ENCODE results near the gene PSMB11.

PSMB11 gene

GRCh38 chr14:23062002-23062401, 20.0 kb downstream of the PSMB11 start:
- no peak for DNase-seq

- no peak for DNase-seq
Observed at GRCh38 chr14:23063601-23064000, 21.6 kb downstream of the PSMB11 start.

- DNase-seq, result no peak
Observed at GRCh38 chr14:23066368-23066767, 24.4 kb downstream of the PSMB11 start.

GRCh38 chr14:23066855-23067744, 25.1 kb downstream of the PSMB11 start:
- DNase-seq, result no peak

GRCh38 chr14:23067847-23068788, 26.1 kb downstream of the PSMB11 start:
- DNase-seq, result no peak

DNA sequence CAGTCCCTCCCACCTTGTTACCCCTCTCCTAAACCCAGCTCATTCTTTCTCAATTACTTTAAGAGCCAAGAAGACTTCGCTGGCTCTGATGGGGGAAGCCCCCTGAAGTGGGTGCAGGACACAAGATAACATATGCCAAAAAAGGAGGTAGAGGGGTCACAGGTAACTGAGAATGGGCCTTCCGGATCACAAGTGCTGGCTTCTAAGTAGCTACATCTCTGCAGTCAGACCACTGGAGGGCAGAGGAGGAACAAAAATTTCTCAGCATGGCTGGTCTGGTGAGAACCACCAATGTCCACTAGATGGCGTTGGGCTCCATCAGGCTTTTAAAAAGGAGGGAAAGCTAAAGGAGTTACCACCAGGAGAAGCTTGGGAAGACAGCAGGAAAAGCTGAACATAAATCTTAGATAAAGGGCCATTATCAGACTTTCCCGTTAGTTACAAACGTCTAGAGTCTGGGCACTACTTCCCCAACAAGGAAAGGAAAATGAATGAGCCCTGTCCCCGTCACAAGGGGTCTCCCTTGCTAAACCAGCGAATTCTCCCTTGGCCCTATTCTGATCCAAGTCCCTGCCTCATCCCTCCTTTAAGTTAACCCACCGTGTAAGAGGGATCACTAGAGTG, 26.9 kb downstream of the PSMB11 start:
- peak; percentile 48 to 68 for DNase-seq

DNA sequence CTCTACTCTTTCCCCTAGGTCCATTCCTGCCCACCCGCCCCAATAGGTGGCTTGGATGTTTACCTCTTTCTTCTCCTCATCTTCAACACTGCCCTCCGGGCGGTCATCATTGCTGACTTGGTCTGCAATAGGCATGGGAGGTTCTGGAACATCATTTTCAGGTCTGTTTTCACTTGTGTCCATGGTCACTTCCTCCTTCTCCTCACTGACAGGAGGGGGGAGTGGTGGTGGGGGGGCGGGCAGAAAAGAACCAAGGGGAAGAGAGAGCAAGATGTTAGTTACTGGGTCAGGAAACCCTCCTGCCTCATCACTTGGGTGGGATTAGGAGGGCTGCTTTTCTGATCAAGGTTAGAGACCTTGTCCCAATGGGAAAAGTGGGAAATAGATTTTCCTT, 27.4 kb downstream of the PSMB11 start:
- no peak for DNase-seq

DNA sequence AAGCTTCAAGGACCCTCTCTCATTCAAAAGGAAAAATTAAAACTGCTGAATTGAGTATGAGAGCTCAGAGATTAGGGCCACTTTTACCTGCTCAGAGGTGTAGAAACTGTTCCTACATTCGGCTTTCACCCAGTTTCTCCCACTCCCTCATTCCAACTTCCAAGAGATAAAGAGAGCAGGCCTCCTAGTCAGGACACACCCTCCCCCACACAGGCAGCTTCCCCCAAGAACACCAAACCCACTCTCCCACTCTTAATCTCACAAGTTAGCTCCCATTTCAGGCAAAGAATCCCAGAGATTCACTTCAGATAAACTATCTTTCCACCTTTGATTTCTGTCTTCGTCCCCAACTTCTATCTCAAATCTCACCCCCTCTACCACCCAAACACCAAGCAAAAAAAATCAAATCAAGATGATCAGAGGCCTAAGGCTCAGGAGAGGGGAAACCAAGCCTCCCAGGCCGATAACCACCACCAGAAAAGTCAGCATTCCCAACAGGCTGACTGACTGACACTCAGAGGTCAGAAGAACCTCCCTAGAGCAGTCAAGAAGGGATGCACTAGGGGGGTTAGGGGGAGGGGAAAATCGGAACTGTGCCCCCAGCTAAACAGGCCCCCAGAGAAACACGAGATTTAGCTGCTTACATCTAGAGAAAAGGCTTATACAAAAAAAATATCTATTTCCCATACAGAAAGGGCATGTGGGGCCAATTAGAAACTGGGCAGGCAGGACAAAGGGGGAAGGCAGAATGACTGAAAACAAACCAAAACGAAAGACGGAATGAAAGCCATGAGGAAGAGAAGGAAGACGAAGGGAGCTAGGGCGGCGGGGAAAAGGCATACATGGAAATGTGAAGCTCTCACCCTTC, 28.5 kb downstream of the PSMB11 start:
- DNase-seq, result no peak

GRCh38 chr14:23071244-23071920, 29.4 kb downstream of the PSMB11 start:
- peak; percentile 70 to 77 for DNase-seq

- DNase-seq, result no peak
Observed at GRCh38 chr14:23071921-23072539, 30.0 kb downstream of the PSMB11 start.

GRCh38 chr14:23074906-23075305, 32.9 kb downstream of the PSMB11 start:
- DNase-seq, result no peak

DNA sequence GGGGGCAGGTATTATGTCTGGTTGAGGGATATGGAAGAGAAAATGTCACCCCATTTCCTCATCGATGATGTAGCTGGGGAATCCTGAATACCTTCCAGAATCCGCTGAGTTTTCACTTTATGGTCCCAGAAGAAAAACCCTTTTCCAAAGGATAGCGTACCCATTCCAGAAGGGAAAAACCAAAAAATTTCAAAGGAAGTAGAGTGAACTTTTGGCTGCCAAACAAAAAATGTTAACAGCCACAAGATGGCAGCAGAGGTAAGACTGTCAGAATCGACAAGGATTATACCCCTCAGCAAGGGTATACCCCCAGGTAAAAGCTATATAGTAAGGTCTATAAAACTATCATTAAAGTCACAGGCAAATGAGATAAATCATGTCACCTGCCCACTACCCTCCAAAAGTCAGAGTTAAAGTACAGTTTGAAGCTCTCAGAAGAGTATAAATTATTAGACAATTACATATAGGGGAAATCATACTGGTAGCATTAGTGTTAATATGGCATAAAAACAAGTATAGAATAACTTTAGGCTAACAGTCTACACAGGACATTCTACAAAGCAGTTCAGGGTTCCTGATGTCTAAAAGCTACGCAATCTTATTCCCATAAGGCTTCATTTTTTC, 34.9 kb downstream of the PSMB11 start:
- DNase-seq, result no peak

DNA sequence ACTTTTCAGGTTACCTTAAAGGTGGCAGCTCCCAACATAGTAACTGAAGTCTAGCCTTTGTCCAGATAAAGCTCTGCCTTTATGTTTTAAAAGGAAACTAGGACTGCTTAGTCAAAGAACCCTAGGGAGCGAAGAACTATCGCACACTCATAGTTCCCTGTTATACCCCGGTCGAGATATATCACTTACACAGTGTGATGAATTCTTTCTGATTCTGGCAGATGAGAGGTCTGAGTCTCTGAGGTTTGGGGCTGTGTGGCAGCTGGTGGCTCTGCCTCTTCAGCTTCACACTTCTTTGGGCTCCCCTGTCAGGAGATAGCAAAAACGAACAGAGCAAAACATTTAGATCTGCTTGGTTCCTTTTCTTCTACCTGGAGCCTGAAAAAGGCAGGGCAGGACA, 36.0 kb downstream of the PSMB11 start:
- no peak for DNase-seq

DNA sequence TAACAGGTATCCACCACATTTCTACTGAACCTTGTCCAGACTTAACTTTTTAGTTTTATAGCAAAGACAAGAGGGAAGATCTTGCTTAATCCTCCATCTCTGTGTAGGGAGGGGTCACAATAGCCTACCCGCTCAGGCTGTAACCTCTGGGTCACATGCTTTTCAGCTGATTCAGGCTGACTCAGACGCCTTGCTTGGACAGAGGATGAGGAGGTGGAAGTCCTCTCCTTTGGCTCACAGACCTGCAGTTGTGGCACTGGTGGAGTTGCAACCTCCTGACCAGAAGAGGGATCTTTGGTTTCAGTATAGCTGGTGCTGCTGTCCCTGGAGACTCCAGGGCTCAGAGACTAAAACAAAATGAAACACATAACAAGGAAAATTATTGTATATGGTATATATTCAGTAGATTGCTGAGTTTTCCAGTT, 36.7 kb downstream of the PSMB11 start:
- no peak for DNase-seq

DNA sequence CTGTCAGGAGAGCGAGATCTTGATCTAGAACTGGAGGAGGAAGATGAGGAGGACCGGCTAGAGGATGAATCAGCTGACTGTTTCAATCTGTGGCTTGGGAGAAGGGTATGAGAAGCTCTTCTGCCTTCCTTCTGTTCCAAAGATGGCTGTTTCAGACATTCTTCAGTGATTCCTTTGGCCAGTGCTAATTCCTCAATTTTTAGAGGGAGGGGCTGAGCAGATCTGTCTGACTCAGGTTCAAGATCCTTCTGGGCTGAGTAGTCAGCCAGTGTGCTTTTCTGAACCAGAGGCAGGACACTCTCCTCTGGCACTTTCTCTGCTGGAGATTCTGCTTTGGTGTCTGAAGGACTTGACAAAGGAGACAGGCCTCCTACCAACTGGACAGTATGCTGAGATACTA, 37.7 kb downstream of the PSMB11 start:
- DNase-seq, result no peak

GRCh38 chr14:23080474-23080873, 38.5 kb downstream of the PSMB11 start:
- no peak for DNase-seq

DNA sequence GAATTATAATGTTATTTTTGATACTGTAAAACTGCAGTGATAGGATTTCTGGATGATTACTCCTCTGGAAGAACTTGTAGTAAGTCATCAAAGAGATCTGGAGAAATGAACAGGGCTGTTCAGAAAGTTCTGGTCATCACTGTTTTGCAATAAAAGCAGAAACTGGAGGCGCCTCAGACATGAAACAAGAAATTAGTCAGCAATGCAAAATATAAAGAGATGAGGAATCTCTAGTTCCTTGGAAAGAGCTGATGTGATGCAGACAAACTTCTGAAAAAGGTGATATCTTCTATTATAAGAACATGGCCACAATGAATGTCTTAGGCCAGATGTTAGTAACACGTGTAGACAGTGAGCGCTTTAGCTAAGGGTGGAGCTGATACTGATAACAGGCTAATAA, 43.4 kb downstream of the PSMB11 start:
- no peak for DNase-seq

GRCh38 chr14:23086565-23086964, 44.6 kb downstream of the PSMB11 start:
- DNase-seq, result no peak

GRCh38 chr14:23089498-23090253, 47.7 kb downstream of the PSMB11 start:
- no peak for DNase-seq

DNA sequence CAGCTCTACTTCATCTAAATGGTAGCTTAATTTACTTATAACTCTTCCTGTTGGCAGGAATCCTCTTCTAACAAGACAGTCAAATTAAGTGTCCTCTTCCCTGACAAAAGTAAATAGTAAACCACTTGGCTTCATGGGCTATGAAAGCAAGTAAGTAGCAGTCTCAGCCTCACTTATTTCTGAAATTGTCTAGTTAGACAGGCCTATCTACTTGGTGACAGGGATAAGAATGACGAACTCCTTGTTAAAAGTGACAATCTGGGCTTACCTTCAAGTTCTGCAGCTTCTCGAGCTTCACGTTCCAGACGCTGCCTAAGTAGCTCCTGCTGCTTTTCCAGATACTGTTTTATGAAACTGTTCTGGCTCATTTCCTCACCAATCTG, 48.2 kb downstream of the PSMB11 start:
- no peak for DNase-seq
